ENCODE measurements around the gene PUM1.

PUM1 gene

DNA sequence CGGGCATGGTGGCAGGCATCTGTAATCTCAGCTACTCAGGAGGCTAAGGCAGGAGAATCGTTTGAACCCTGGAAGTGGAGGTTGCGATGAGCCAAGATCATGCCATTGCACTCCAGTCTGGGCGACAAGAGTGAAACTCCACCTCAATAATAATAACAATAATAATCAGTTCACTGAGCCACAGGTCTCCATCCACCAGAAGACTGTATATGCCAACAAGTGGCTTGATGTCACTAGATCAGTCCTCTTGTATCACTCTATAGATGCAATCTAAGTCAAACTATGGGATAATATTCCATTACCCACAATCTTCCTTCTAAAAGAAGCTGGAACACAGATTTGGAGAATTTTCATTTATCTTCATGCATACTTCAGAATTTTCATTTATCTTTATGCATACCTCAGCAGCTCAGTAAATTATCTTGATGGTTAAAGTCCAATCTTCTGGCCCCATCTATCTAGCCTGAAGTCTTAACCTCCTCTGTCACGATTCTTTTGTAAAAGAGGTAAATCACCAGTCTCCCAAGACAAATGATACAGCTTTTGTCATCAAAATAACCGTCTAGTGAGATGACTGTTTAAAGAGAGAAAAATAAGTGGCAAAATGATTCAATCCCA, 61.8 kb downstream of the PUM1 start:
- Mint-ChIP-seq H3K36me3 (ENCODE audit: low read depth) (peaks cover 63% of the 10 kb centered on the region), H3K9me3 (no peaks in the 10 kb centered on the region), H3K27ac (peak overlapping the region in 2 of 3 experiments; percentile 18 to 46), H3K4me3 (no peak overlapping the region), H3K27me3 (ENCODE audit: low read depth) (no peaks in the 10 kb centered on the region), H3K4me1 (peaks cover 47% of the 10 kb centered on the region)
- no peak for TF ChIP-seq CTCF (IDR thresholded peaks at IDR 0.05; ENCODE audit: unreplicated experiment in 3 of 3)

GRCh38 chr1:31000301-31000700, 65.2 kb downstream of the PUM1 start:
- H3K27ac Mint-ChIP-seq: no peak overlapping the region
- H3K4me3 Mint-ChIP-seq: no peak overlapping the region
- no peaks in the 10 kb centered on the region for H3K27me3 Mint-ChIP-seq (ENCODE audit: low read depth)

GRCh38 chr1:30998887-30999286, 66.6 kb downstream of the PUM1 start:
- Mint-ChIP-seq H3K9me3 (no peaks in the 10 kb centered on the region), H3K4me1 (peaks cover 41% of the 10 kb centered on the region), H3K36me3 (ENCODE audit: low read depth) (peaks cover 69% of the 10 kb centered on the region), H3K27ac (peak overlapping the region in 1 of 3 experiments; percentile 18), H3K27me3 (ENCODE audit: low read depth) (no peaks in the 10 kb centered on the region), H3K4me3 (no peak overlapping the region)
- no peak for TF ChIP-seq CTCF (IDR thresholded peaks at IDR 0.05; ENCODE audit: unreplicated experiment in 3 of 3)

More at GRCh38 chr1:31000301-31000700, 65.2 kb downstream of the PUM1 start:
- H3K4me1 Mint-ChIP-seq: peaks cover 50% of the 10 kb centered on the region
- no peaks in the 10 kb centered on the region for H3K9me3 Mint-ChIP-seq
- peaks cover 75% of the 10 kb centered on the region for H3K36me3 Mint-ChIP-seq (ENCODE audit: low read depth)
- TF ChIP-seq CTCF (IDR thresholded peaks at IDR 0.05; ENCODE audit: unreplicated experiment in 3 of 3): no peak

GRCh38 chr1:30998171-30998570, 67.3 kb downstream of the PUM1 start:
- Mint-ChIP-seq H3K4me1 (peaks cover 39% of the 10 kb centered on the region), H3K27ac (peak overlapping the region in 1 of 3 experiments; percentile 18), H3K4me3 (no peak overlapping the region), H3K27me3 (ENCODE audit: low read depth) (no peaks in the 10 kb centered on the region), H3K9me3 (no peaks in the 10 kb centered on the region), H3K36me3 (ENCODE audit: low read depth) (peaks cover 67% of the 10 kb centered on the region)
- TF ChIP-seq CTCF (IDR thresholded peaks at IDR 0.05; ENCODE audit: unreplicated experiment in 3 of 3): no peak

DNA sequence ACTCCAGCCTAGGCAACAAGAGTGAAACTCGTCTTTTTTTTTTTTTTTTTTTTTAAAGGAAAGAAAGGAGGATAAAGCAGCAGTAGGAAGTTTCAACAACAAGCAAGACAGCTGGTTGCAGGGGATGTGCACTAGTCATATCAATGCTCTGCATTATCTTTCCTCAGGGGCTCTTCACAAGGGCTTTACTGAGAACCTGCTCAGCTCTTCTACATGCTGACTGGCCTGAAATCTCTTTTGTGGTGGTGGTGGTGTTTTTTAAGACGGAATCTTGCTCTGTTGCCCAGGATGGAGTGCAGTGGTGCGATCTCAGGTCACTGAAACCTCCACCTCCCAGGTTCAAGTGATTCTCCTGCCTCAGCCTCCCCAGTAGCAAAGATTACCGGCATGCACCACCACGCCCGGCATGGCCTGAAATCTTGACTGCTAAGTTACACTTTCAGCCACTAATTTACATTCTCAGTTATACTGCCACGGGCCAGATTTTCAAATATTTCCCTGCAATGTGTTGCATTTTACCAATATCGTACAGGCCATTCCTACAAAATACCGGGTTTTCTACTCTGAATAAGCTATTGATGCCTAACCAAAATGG, 68.0 kb downstream of the PUM1 start:
- Mint-ChIP-seq H3K9me3 (no peaks in the 10 kb centered on the region), H3K4me3 (no peak overlapping the region), H3K27me3 (ENCODE audit: low read depth) (no peaks in the 10 kb centered on the region), H3K27ac (no peak overlapping the region), H3K36me3 (ENCODE audit: low read depth) (peaks cover 70% of the 10 kb centered on the region), H3K4me1 (peaks cover 42% of the 10 kb centered on the region)
- no peak for TF ChIP-seq CTCF (IDR thresholded peaks at IDR 0.05; ENCODE audit: unreplicated experiment in 3 of 3)

All from nephron (organoid).